HFFc6 (cell line): Measurements from ENCODE around the gene B4GAT1. TPM values are rescaled to one million over a fixed set of nuclear protein-coding genes. Genes with fewer than 3 reads are reported as not detected.
A peak's percentile ranks its signal among the peaks of the same experiment; 100 is the strongest.

Experiments
- DNase-seq: peaks from one replicate; pipeline ENCODE4 v3.0.0-alpha.2; 2018
- H3K27ac Mint-ChIP-seq: 2 replicates; pipeline ENCODE4 v1.8.0; 2020; ENCODE audit warnings: mild to moderate bottlenecking, mixed read lengths
- H3K27me3 Mint-ChIP-seq: 2 replicates; pipeline ENCODE4 v1.8.0; 2021; ENCODE audit warnings: mild to moderate bottlenecking, moderate library complexity, mixed read lengths; ENCODE audit not compliant: insufficient read depth
- H3K36me3 Mint-ChIP-seq: 2 replicates; pipeline ENCODE4 v1.8.0; 2021; ENCODE audit warnings: low read depth, mixed read lengths
- H3K4me1 Mint-ChIP-seq: 2 replicates; pipeline ENCODE4 v1.8.0; 2020; ENCODE audit warnings: low read depth, mixed read lengths
- H3K4me3 Mint-ChIP-seq: 2 replicates; pipeline ENCODE4 v1.8.0; 2020; ENCODE audit warnings: mild to moderate bottlenecking, moderate library complexity, mixed read lengths
- H3K9me3 Mint-ChIP-seq: 2 replicates; pipeline ENCODE4 v1.8.0; 2020; ENCODE audit warnings: mild to moderate bottlenecking, mixed read lengths
- total RNA-seq, 6 experiments: library from RNA; stranded (reverse); fragmentation: NEBNext Ultra II Directional; extraction: Animal tissue kit (Norgen Biotek cat#: 25700); gene quantifications; 2 replicates in 1 of 6; 3 replicates in 5 of 6; pipeline ENCODE4 v1.2.3, GENCODE V29; 2021
- TF ChIP-seq, protein P1 (sequence below): fragments of 200-600 bp; sonication (generic); IDR thresholded peaks from 2 replicates; pipeline ENCODE4 v1.5.0; 2021; ENCODE audit warnings: antibody characterized with exemption, mild to moderate bottlenecking

B4GAT1 gene
- total RNA-seq, 6 experiments from 2014 or later: 21.5 to 26.4 (median 24.3) TPM

GRCh38 chr11:66331542-66332370 is 15.7 kb downstream of the B4GAT1 start:
- DNase-seq: no peak
- Mint-ChIP-seq H3K9me3 (no peaks in the 10 kb centered on the region), H3K36me3 (peaks cover 12% of the 10 kb centered on the region), H3K4me1 (peaks cover 29% of the 10 kb centered on the region), H3K27ac (0 out of 2 replicates have a peak overlapping the region, but pooled peaks have one; percentile 45), H3K4me3 (no peak overlapping the region), H3K27me3 (peaks cover 20% of the 10 kb centered on the region)
- TF ChIP-seq, protein P1, sequence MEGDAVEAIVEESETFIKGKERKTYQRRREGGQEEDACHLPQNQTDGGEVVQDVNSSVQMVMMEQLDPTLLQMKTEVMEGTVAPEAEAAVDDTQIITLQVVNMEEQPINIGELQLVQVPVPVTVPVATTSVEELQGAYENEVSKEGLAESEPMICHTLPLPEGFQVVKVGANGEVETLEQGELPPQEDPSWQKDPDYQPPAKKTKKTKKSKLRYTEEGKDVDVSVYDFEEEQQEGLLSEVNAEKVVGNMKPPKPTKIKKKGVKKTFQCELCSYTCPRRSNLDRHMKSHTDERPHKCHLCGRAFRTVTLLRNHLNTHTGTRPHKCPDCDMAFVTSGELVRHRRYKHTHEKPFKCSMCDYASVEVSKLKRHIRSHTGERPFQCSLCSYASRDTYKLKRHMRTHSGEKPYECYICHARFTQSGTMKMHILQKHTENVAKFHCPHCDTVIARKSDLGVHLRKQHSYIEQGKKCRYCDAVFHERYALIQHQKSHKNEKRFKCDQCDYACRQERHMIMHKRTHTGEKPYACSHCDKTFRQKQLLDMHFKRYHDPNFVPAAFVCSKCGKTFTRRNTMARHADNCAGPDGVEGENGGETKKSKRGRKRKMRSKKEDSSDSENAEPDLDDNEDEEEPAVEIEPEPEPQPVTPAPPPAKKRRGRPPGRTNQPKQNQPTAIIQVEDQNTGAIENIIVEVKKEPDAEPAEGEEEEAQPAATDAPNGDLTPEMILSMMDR: no peak

GRCh38 chr11:66330931-66331330 is 16.5 kb downstream of the B4GAT1 start:
- H3K27me3 Mint-ChIP-seq: peaks cover 15% of the 10 kb centered on the region
- H3K4me3 Mint-ChIP-seq: no peak overlapping the region
- H3K4me1 Mint-ChIP-seq: peaks cover 31% of the 10 kb centered on the region
- H3K9me3 Mint-ChIP-seq: no peaks in the 10 kb centered on the region
- H3K36me3 Mint-ChIP-seq: peaks cover 12% of the 10 kb centered on the region
- DNase-seq: no peak
- H3K27ac Mint-ChIP-seq: 0 out of 2 replicates have a peak overlapping the region, but pooled peaks have one; percentile 26
- TF ChIP-seq, protein P1: peak; percentile 31; the same call in 1 of the 2 replicates

DNA sequence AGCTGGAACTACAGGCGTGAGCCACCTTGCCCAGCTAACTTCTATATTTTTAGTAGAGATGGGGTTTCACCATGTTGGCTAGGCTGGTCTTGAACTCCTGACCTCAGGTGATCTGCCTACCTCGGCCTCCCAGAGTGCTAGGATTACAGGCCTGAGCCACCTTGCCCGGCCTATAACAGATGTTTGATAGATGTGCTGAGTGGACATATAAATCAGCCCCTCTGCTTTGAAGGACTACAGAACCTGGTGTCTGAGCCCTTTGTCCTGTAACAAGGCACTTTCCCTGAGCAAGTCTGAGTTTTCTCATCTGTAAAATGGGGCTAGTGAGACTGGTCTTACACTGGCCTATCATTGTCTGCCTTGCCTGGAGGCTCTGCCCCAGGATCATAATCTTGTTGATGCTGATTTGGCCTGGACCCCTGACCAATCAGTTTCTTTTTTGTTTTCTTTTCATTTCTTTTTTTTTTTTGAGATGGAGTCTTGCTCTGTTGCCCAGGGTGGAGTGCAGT is 18.2 kb downstream of the B4GAT1 start:
- TF ChIP-seq, protein P1: no peak
- Mint-ChIP-seq H3K9me3 (no peaks in the 10 kb centered on the region), H3K4me1 (peaks cover 48% of the 10 kb centered on the region), H3K4me3 (peak overlapping the region; percentile 42; the same call in 1 of the 2 replicates), H3K36me3 (peaks cover 5% of the 10 kb centered on the region), H3K27ac (peak overlapping the region; percentile 88), H3K27me3 (peaks cover 14% of the 10 kb centered on the region)
- DNase-seq: no peak

DNA sequence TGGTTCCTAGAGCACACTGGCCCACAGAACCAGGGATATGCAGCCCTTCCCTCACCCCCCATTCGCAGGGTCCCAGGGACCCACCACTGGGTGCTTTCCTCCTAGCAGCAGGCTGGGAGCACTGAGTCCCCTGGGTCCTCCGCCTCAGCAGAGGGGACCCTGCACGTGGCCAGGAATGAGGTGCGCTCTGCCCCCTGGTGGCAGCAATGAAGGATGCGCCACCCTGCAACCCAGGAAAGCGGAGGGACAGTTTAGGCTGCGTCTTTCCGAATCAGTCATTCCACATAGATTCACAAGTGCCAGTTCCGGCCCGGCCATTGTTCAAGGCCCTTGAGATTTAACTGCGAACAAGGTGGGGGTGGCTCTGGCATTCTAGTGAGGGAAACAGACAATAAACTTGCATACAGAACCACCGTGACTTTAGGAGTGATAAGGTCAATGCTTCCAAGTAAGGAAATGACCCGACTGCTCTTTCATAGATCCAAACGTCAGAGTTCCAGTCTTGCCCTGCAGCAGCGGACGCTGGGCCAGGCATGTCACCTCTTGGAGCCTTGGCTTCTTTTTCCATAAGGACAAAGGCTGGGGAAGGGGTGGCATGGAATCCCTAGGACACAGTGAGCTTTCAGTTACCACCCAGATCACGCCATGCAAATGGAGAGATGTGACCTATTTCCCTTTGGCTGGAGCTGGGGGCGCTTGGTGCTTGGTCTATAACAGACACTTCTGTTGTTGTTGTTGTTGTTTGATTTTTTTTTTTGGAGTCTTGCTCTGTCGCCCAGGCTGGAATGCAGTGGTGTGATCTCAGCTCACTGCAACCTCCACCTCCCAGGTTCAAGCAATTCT is 18.9 kb downstream of the B4GAT1 start:
- H3K27me3 Mint-ChIP-seq: peaks cover 13% of the 10 kb centered on the region
- H3K4me1 Mint-ChIP-seq: peaks cover 53% of the 10 kb centered on the region
- peak overlapping the region; percentile 88 for H3K27ac Mint-ChIP-seq
- no peaks in the 10 kb centered on the region for H3K9me3 Mint-ChIP-seq
- TF ChIP-seq, protein P1: peak; percentile 100
- H3K4me3 Mint-ChIP-seq: peak overlapping the region; percentile 44
- peaks cover 5% of the 10 kb centered on the region; the same call in 1 of the 2 replicates for H3K36me3 Mint-ChIP-seq
- peak; percentile 78 for DNase-seq

- no peaks in the 10 kb centered on the region for H3K9me3 Mint-ChIP-seq
- H3K36me3 Mint-ChIP-seq: peaks cover 3% of the 10 kb centered on the region; the same call in 1 of the 2 replicates
- peaks cover 13% of the 10 kb centered on the region for H3K27me3 Mint-ChIP-seq
- peak overlapping the region; percentile 44 for H3K4me3 Mint-ChIP-seq
- DNase-seq: peak; percentile 57
- peak overlapping the region; percentile 88 for H3K27ac Mint-ChIP-seq
- TF ChIP-seq, protein P1: no peak
- H3K4me1 Mint-ChIP-seq: peaks cover 53% of the 10 kb centered on the region
Measured at GRCh38 chr11:66328031-66328301, 19.5 kb downstream of the B4GAT1 start.
